SK-N-SH treated with all-trans-retinoic acid at 6 μM for 48 hours (cell line): ENCODE measurements around the gene TSN.

ENCODE experiments used
- ATAC-seq: fragments of 200-7000 bp; cut with Tn5 transposase; 3 replicates; pipeline ENCODE4 v1.9.1; 2020; ENCODE audit warnings: mild to moderate bottlenecking, moderate library complexity
- ARNTL ChIP-seq: fragments of 450-650 bp; formaldehyde crosslinking; IDR thresholded peaks from 2 replicates; pipeline ENCODE4 v1.5.0; 2020; ENCODE audit warnings: low read depth, mild to moderate bottlenecking, moderate library complexity, borderline replicate concordance
- BACH2 ChIP-seq: fragments of 250-450 bp; sonication (Bioruptor Pico); IDR thresholded peaks from 2 replicates; pipeline ENCODE4 v1.9.0; 2021; ENCODE audit warnings: mild to moderate bottlenecking, borderline replicate concordance
- ESRRG ChIP-seq: fragments of 250-450 bp; sonication (Bioruptor Pico); IDR thresholded peaks from 2 replicates; pipeline ENCODE4 v1.6.1; 2021; ENCODE audit warnings: mild to moderate bottlenecking
- GLIS3 ChIP-seq: fragments of 250-450 bp; sonication (Bioruptor Pico); IDR thresholded peaks from 2 replicates; pipeline ENCODE4 v1.5.0; 2020; ENCODE audit warnings: mild to moderate bottlenecking, moderate library complexity
- ISL1 ChIP-seq: fragments of 250-450 bp; sonication (Bioruptor Pico); IDR thresholded peaks from 2 replicates; pipeline ENCODE4 v2.1.2; 2022; ENCODE audit warnings: mild to moderate bottlenecking, moderate library complexity
- PPARA ChIP-seq: fragments of 250-450 bp; sonication (Bioruptor Pico); IDR thresholded peaks from 2 replicates; pipeline ENCODE4 v1.5.0; 2020; ENCODE audit warnings: mild to moderate bottlenecking, borderline replicate concordance
- RARB ChIP-seq: fragments of 250-450 bp; sonication (Bioruptor Pico); IDR thresholded peaks from 2 replicates; pipeline ENCODE4 v1.8.0; 2021; ENCODE audit warnings: mild to moderate bottlenecking, moderate library complexity
- ZC3H10 ChIP-seq: fragments of 250-450 bp; sonication (Bioruptor Pico); IDR thresholded peaks from 2 replicates; pipeline ENCODE4 v1.5.1; 2021; ENCODE audit warnings: mild to moderate bottlenecking, moderate library complexity
- ZFP3 ChIP-seq: fragments of 250-450 bp; sonication (Bioruptor Pico); IDR thresholded peaks from 2 replicates; pipeline ENCODE4 v1.5.0; 2020; ENCODE audit warnings: mild to moderate bottlenecking, moderate library complexity
- ZFP30 ChIP-seq: fragments of 450-650 bp; formaldehyde crosslinking; IDR thresholded peaks from 2 replicates; pipeline ENCODE4 v1.5.0; 2022; ENCODE audit warnings: mild to moderate bottlenecking, moderate library complexity
- ZNF565 ChIP-seq: fragments of 450-650 bp; formaldehyde crosslinking; conservative IDR thresholded peaks from 2 replicates; pipeline ENCODE4 v1.5.0; 2020; ENCODE audit warnings: low read depth, mild to moderate bottlenecking, moderate library complexity
- ZNF70 ChIP-seq: fragments of 450-650 bp; formaldehyde crosslinking; IDR thresholded peaks from 2 replicates; pipeline ENCODE4 v1.5.0; 2020; ENCODE audit warnings: mild to moderate bottlenecking, moderate library complexity
- ZNF8 ChIP-seq: fragments of 450-650 bp; formaldehyde crosslinking; IDR thresholded peaks from 2 replicates; pipeline ENCODE4 v1.5.0; 2020; ENCODE audit warnings: mild to moderate bottlenecking, moderate library complexity
- TF ChIP-seq, protein P1 (sequence below): fragments of 250-450 bp; sonication (Bioruptor Pico); IDR thresholded peaks from 2 replicates; pipeline ENCODE4 v1.8.0; 2021; ENCODE audit warnings: low read depth, mild to moderate bottlenecking, moderate library complexity, borderline replicate concordance
- TF ChIP-seq, protein P2 (sequence below): fragments of 250-450 bp; sonication (Bioruptor Pico); IDR thresholded peaks from 2 replicates; pipeline ENCODE4 v1.5.1; 2021; ENCODE audit warnings: mild to moderate bottlenecking, moderate library complexity
- TF ChIP-seq, protein P3 (sequence below): fragments of 250-450 bp; sonication (Bioruptor Pico); IDR thresholded peaks from 2 replicates; pipeline ENCODE4 v1.8.0; 2020; ENCODE audit warnings: mild to moderate bottlenecking, moderate library complexity, borderline replicate concordance
- TF ChIP-seq, protein P4 (sequence below): fragments of 250-450 bp; sonication (Bioruptor Pico); IDR thresholded peaks from 2 replicates; pipeline ENCODE4 v1.5.1; 2020; ENCODE audit warnings: low read depth, mild to moderate bottlenecking, moderate library complexity
- TF ChIP-seq, protein P5 (sequence below): fragments of 250-450 bp; sonication (Bioruptor Pico); IDR thresholded peaks from 2 replicates; pipeline ENCODE4 v1.5.0; 2020; ENCODE audit warnings: mild to moderate bottlenecking, moderate library complexity

The TSN gene

DNA sequence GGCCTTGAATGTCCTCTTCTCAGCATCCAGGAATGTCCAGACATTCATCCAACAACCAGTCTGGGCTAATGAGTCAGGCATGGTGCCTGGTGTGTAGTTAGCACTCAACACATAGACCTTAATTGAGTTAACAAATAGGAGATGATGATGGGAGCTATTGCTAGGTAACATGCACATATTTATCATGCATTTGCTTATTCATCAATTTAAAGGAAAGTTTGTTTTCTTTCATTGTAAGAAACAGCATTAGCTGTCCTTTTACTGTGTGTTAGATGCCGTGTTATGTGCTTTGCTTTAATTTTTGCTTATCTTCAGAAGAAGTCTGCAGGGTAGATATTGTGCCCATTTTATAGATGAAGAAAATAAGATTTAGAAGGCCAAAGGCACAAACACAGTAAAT is 43.2 kb downstream of the TSN start (continued):
- TF ChIP-seq, protein P1, sequence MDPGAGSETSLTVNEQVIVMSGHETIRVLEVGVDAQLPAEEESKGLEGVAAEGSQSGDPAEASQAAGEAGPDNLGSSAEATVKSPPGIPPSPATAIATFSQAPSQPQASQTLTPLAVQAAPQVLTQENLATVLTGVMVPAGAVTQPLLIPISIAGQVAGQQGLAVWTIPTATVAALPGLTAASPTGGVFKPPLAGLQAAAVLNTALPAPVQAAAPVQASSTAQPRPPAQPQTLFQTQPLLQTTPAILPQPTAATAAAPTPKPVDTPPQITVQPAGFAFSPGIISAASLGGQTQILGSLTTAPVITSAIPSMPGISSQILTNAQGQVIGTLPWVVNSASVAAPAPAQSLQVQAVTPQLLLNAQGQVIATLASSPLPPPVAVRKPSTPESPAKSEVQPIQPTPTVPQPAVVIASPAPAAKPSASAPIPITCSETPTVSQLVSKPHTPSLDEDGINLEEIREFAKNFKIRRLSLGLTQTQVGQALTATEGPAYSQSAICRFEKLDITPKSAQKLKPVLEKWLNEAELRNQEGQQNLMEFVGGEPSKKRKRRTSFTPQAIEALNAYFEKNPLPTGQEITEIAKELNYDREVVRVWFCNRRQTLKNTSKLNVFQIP (CRISPR knock-in tag), result no peak

DNA sequence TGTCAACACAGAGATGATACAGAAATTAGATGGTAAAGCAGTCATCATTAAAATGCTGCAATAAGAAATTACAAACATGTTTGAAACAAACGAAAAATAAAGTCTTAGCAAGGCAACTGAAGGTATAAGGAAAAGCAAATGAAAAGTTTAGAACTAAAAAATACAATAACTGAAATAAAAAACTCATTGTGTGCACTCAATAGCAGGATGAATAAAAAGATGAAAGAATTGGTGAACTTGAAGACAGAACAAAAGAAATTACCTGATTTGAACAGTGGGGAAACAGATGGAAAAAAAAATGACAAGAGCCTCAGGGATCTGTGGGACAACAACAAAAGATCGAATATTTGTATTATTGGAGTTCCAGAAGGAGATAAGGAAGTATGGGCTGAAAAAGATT is 46.5 kb downstream of the TSN start:
- no peak for ATAC-seq
- peak; percentile 83 for TF ChIP-seq ZFP30 (CRISPR knock-in tag)
- TF ChIP-seq, protein P2, sequence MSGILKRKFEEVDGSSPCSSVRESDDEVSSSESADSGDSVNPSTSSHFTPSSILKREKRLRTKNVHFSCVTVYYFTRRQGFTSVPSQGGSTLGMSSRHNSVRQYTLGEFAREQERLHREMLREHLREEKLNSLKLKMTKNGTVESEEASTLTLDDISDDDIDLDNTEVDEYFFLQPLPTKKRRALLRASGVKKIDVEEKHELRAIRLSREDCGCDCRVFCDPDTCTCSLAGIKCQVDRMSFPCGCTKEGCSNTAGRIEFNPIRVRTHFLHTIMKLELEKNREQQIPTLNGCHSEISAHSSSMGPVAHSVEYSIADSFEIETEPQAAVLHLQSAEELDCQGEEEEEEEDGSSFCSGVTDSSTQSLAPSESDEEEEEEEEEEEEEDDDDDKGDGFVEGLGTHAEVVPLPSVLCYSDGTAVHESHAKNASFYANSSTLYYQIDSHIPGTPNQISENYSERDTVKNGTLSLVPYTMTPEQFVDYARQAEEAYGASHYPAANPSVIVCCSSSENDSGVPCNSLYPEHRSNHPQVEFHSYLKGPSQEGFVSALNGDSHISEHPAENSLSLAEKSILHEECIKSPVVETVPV (CRISPR knock-in tag), result no peak

DNA sequence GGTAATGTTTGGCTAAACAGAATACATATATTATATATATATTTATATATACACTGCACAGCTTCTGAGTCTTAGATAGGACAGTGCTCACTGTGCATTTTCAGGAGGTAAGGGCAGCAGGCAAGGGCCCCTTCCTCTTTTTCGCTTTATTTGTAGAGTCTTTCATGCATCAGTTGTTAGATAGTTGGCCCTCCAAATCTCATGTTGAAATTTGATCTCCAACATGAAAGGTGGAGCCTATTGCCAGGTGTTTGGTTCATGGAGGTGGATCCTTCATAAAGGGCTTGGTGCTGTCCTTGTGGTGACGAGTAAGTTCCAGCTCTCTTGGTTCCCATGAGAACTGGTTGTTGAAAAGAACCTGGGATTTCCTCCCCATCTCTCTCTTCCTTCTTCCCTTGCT is 48.1 kb downstream of the TSN start:
- ATAC-seq, result no peak
- TF ChIP-seq, protein P3, sequence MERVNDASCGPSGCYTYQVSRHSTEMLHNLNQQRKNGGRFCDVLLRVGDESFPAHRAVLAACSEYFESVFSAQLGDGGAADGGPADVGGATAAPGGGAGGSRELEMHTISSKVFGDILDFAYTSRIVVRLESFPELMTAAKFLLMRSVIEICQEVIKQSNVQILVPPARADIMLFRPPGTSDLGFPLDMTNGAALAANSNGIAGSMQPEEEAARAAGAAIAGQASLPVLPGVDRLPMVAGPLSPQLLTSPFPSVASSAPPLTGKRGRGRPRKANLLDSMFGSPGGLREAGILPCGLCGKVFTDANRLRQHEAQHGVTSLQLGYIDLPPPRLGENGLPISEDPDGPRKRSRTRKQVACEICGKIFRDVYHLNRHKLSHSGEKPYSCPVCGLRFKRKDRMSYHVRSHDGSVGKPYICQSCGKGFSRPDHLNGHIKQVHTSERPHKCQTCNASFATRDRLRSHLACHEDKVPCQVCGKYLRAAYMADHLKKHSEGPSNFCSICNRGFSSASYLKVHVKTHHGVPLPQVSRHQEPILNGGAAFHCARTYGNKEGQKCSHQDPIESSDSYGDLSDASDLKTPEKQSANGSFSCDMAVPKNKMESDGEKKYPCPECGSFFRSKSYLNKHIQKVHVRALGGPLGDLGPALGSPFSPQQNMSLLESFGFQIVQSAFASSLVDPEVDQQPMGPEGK (CRISPR knock-in tag), result no peak
- TF ChIP-seq ZNF70 (CRISPR knock-in tag), result no peak
- no peak for TF ChIP-seq GLIS3 (CRISPR knock-in tag)
- TF ChIP-seq ZNF8 (CRISPR knock-in tag), result no peak
- no peak for TF ChIP-seq ESRRG (CRISPR knock-in tag)
- no peak for TF ChIP-seq BACH2 (CRISPR knock-in tag)

DNA sequence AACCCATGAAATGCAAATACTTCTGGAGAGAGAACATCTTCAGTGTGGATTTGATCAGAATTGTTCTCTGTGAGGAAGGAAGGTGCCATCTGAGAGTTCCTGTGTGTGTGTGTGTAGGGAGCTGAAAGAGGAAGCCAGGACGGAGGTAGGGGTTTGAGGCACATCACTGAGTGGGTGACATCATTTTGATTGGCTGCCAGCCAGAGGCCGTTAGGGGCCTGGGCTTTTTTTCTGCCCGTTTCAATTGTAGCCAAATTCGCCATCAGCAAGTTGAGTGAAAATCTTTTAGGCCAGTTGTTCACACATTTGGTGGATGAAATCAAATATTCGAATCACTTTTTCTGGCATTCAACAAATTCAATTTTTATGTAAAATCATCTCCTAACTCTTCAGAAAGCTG is 48.9 kb downstream of the TSN start:
- TF ChIP-seq, protein P4, sequence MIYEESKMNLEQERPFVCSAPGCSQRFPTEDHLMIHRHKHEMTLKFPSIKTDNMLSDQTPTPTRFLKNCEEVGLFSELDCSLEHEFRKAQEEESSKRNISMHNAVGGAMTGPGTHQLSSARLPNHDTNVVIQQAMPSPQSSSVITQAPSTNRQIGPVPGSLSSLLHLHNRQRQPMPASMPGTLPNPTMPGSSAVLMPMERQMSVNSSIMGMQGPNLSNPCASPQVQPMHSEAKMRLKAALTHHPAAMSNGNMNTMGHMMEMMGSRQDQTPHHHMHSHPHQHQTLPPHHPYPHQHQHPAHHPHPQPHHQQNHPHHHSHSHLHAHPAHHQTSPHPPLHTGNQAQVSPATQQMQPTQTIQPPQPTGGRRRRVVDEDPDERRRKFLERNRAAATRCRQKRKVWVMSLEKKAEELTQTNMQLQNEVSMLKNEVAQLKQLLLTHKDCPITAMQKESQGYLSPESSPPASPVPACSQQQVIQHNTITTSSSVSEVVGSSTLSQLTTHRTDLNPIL (CRISPR knock-in tag), result peak; percentile 83
- no peak for TF ChIP-seq ZNF565 (CRISPR knock-in tag)
- no peak for TF ChIP-seq ZFP3
- TF ChIP-seq, protein P5, sequence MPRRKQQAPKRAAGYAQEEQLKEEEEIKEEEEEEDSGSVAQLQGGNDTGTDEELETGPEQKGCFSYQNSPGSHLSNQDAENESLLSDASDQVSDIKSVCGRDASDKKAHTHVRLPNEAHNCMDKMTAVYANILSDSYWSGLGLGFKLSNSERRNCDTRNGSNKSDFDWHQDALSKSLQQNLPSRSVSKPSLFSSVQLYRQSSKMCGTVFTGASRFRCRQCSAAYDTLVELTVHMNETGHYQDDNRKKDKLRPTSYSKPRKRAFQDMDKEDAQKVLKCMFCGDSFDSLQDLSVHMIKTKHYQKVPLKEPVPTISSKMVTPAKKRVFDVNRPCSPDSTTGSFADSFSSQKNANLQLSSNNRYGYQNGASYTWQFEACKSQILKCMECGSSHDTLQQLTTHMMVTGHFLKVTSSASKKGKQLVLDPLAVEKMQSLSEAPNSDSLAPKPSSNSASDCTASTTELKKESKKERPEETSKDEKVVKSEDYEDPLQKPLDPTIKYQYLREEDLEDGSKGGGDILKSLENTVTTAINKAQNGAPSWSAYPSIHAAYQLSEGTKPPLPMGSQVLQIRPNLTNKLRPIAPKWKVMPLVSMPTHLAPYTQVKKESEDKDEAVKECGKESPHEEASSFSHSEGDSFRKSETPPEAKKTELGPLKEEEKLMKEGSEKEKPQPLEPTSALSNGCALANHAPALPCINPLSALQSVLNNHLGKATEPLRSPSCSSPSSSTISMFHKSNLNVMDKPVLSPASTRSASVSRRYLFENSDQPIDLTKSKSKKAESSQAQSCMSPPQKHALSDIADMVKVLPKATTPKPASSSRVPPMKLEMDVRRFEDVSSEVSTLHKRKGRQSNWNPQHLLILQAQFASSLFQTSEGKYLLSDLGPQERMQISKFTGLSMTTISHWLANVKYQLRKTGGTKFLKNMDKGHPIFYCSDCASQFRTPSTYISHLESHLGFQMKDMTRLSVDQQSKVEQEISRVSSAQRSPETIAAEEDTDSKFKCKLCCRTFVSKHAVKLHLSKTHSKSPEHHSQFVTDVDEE (CRISPR knock-in tag), result peak; percentile 50; the same call in 1 of the 2 replicates
- no peak for TF ChIP-seq RARB (CRISPR knock-in tag)
- TF ChIP-seq ESRRG (CRISPR knock-in tag), result no peak
- no peak for TF ChIP-seq ZC3H10
- TF ChIP-seq PPARA (CRISPR knock-in tag), result no peak
- no peak for TF ChIP-seq BACH2 (CRISPR knock-in tag)
- TF ChIP-seq, protein P2 (CRISPR knock-in tag), result no peak
- TF ChIP-seq ARNTL, result no peak
- TF ChIP-seq ZFP30 (CRISPR knock-in tag), result no peak
- TF ChIP-seq GLIS3 (CRISPR knock-in tag), result no peak
- TF ChIP-seq ISL1 (CRISPR knock-in tag), result 0 out of 2 replicates have a peak, but pooled peaks have one; percentile 21
- ATAC-seq, result peak; percentile 50; the same call in 1 of the 3 replicates
